ENCODE data around the gene CFAP97. TPM values are rescaled to one million over a fixed set of nuclear protein-coding genes. Genes with fewer than 3 reads are reported as not detected.
A peak's percentile ranks its signal among the peaks of the same experiment; 100 is the strongest.
"Not testable (repeated sequence)": the region's sequence is repeated elsewhere in the genome, so short reads cannot be mapped to it uniquely, and the experiment has no call there.

The CFAP97 gene
- total and polyA plus RNA-seq, 2 donors (not counting 1 experiment from before 2014, with no cell fraction given), result 11.3 to 32.0 TPM

- no peaks in the 10 kb centered on the region for H3K27me3 ChIP-seq (replicated peaks in 1 of 4; ENCODE audit: control extremely low read depth in 1 of 4, control insufficient read depth in 3 of 4, insufficient read depth in 4 of 4, low read length in 3 of 4)
- peaks cover 34 to 54% of the 10 kb centered on the region in 2 donors for H3K4me1 ChIP-seq (ENCODE audit: control insufficient read depth in 2 of 2, insufficient read depth in 2 of 2, low read length in 2 of 2)
- no peak overlapping the region for H3K27ac ChIP-seq (ENCODE audit: low read length in 2 of 2)
- Mint-ChIP-seq H3K27ac (no peak overlapping the region), H3K4me3 (peak overlapping the region; percentile 9), H3K27me3 (no peaks in the 10 kb centered on the region), H3K9me3 (ENCODE audit: insufficient read depth) (no peaks in the 10 kb centered on the region), H3K4me1 (peaks cover 55% of the 10 kb centered on the region)
- WGBS (ENCODE audit: insufficient coverage), result 89% methylated on average over 3 of the region's 8 CpGs
- no peak overlapping the region for H3K9ac ChIP-seq (ENCODE audit: low read length)
- H3K79me2 ChIP-seq (ENCODE audit: control insufficient read depth, insufficient read depth, low read length), result peaks cover 65% of the 10 kb centered on the region
- H3K4me3 ChIP-seq (ENCODE audit: control extremely low read depth in 1 of 5, extremely low read depth in 1 of 5, insufficient read depth in 1 of 5, low read depth in 2 of 5, low read length in 4 of 5), result no peak overlapping the region
- H3K9me3 ChIP-seq (ENCODE audit: control extremely low read depth in 1 of 3, control insufficient read depth in 2 of 3, insufficient read depth in 1 of 3, low read length in 2 of 3), result no peaks in the 10 kb centered on the region
- H3K36me3 ChIP-seq (replicated peaks in 1 of 2; ENCODE audit: control extremely low read depth in 1 of 2, control insufficient read depth in 1 of 2, extremely low read depth in 1 of 2, insufficient read depth in 2 of 2, low read length in 1 of 2), result no peaks in the 10 kb centered on the region
- DNase-seq (peak; percentile 31), ATAC-seq (ENCODE audit: low read depth) (no peak)
- H3K4me2 ChIP-seq (replicated peaks; ENCODE audit: low read depth, low read length, poor library complexity, severe bottlenecking), result peak overlapping the region; percentile 16
- CTCF ChIA-PET, result interaction anchor here (1.1 kb wide), 1 partner anchor 63 kb away, joined by 3 read pairs; the partner anchor contains the start of gene SLC25A4
- no peak overlapping the region for H2AFZ ChIP-seq (ENCODE audit: insufficient read depth, low read depth, low read length, poor library complexity, severe bottlenecking)
- POLR2A ChIA-PET, result no interaction called here
- no peaks in the 10 kb centered on the region for H4K20me1 ChIP-seq (ENCODE audit: control insufficient read depth, insufficient read depth, low read length, poor library complexity, severe bottlenecking)
- intact Hi-C loops (cut with micrococcal nuclease), result loop anchor here (2.0 kb wide), 1 partner anchor 191 kb away; the partner anchor contains the start of gene ANKRD37
- TF ChIP-seq CTCF (IDR thresholded peaks at IDR 0.05) (no peak), EZH2 (IDR thresholded peaks at IDR 0.05; ENCODE audit: borderline replicate concordance, insufficient read depth, low read depth, low read length, poor library complexity, severe bottlenecking) (no peak)
These were observed 2.0 kb upstream of the CFAP97 start for GRCh38 chr4:185205697-185206342.

GRCh38 chr4:185205073-185205472 is 1.3 kb upstream of the CFAP97 start:
- Histone ChIP-seq H3K9ac (ENCODE audit: low read length) (peak overlapping the region; percentile 75), H3K79me2 (ENCODE audit: control insufficient read depth, insufficient read depth, low read length) (peaks cover 58% of the 10 kb centered on the region), H3K4me3 (ENCODE audit: control extremely low read depth in 1 of 5, extremely low read depth in 1 of 5, insufficient read depth in 1 of 5, low read depth in 2 of 5, low read length in 4 of 5) (peak overlapping the region in 1 of 5 experiments; percentile 73), H3K4me2 (replicated peaks; ENCODE audit: low read depth, low read length, poor library complexity, severe bottlenecking) (peak overlapping the region; percentile 80), H3K4me1 (ENCODE audit: control insufficient read depth in 2 of 2, insufficient read depth in 2 of 2, low read length in 2 of 2) (peaks cover 34 to 50% of the 10 kb centered on the region in 2 donors), H3K27ac (ENCODE audit: low read length in 2 of 2) (peak overlapping the region in 1 of 2 donors; percentile 90)
- CTCF ChIA-PET, result interaction anchor here (0.9 to 1.1 kb wide), 2 partner anchors 21 to 62 kb away, joined by 3 read pairs; partner anchors contain the start of gene SLC25A4
- H3K9me3 Mint-ChIP-seq (ENCODE audit: insufficient read depth); H4K20me1 ChIP-seq (ENCODE audit: control insufficient read depth, insufficient read depth, low read length, poor library complexity, severe bottlenecking); H2AFZ ChIP-seq (ENCODE audit: insufficient read depth, low read depth, low read length, poor library complexity, severe bottlenecking); H3K9me3 ChIP-seq (ENCODE audit: control extremely low read depth in 1 of 3, control insufficient read depth in 2 of 3, insufficient read depth in 1 of 3, low read length in 2 of 3); H3K27me3 ChIP-seq (replicated peaks in 1 of 4; ENCODE audit: control extremely low read depth in 1 of 4, control insufficient read depth in 3 of 4, insufficient read depth in 4 of 4, low read length in 3 of 4); POLR2A ChIA-PET; ATAC-seq (ENCODE audit: low read depth); H3K36me3 ChIP-seq (replicated peaks in 1 of 2; ENCODE audit: control extremely low read depth in 1 of 2, control insufficient read depth in 1 of 2, extremely low read depth in 1 of 2, insufficient read depth in 2 of 2, low read length in 1 of 2); H3K27me3 Mint-ChIP-seq; DNase-seq: not testable (repeated sequence)
- WGBS (ENCODE audit: insufficient coverage), result 91% methylated on average over 9 of the region's 13 CpGs
- Mint-ChIP-seq H3K4me1 (peaks cover 50% of the 10 kb centered on the region), H3K27ac (peak overlapping the region; percentile 57), H3K4me3 (peak overlapping the region; percentile 97)
- intact Hi-C loops (cut with micrococcal nuclease), result loop anchor here (2.0 kb wide), 1 partner anchor 192 kb away; the partner anchor contains the start of gene ANKRD37
